ENCODE measurements around the gene ZSCAN30. TPM values are rescaled to one million over a fixed set of nuclear protein-coding genes. Genes with fewer than 3 reads are reported as not detected.

Gene ZSCAN30
- total and polyA plus RNA-seq, 2 donors (not counting 3 experiments of a cell fraction or from before 2014, with no cell fraction given) = 6.7 to 18.0 TPM

DNA sequence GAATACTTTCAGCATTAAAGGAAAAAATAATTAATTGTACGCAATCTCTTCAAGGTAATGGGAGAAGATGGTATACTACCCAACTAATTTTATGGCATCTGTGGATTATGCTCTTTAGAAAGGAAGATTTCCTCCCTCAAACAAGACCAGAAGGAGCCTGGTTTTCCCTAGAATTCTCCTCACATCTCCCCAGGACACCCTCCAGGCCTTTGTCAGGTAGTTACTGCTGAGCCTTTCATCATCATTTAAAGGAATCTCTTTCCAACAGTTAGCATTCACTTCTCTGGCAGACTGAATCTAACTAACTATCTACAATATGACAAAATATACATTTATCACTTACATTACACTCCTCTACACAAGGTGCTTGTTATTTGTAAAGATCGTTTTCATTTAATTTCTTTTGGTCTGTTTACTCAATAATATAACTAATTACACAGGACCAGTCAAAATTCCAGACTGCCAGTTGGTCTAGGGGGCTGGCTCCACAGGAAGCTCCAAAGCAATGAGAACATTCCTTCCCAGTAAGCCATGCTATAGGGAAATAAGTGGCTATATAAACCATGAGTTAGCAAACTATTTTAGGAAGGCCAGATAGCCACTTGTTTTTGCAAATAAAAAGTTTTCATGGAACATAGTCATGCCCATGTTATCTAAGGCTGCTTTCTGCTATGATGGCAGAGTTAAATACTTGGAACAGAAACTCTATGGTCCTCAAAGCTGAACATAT, 35.1 kb upstream of the ZSCAN30 start:
- CTCF ChIA-PET = interaction anchor here (0.7 to 0.9 kb wide), 2 partner anchors 9 to 30 kb away, joined by 3 to 4 read pairs; no protein-coding TSS in a partner anchor
- Histone ChIP-seq H3K36me3 (ENCODE audit: control insufficient read depth in 2 of 2, extremely low read depth in 1 of 2, insufficient read depth in 2 of 2, low read length in 2 of 2) (no peaks in the 10 kb centered on the region), H3K9ac (replicated peaks; ENCODE audit: extremely low read depth, insufficient read depth, low read length) (no peak overlapping the region), H3K9me1 (replicated peaks; ENCODE audit: control insufficient read depth, extremely low read depth, insufficient read depth, low read length) (no peaks in the 10 kb centered on the region), H3K4me3 (replicated peaks in 1 of 3; ENCODE audit: insufficient read depth in 1 of 3, low read depth in 1 of 3, low read length in 3 of 3) (no peak overlapping the region), H2AFZ (ENCODE audit: low read depth, low read length) (peak overlapping the region; percentile 48), H3K79me2 (ENCODE audit: control insufficient read depth, insufficient read depth, low read length) (no peaks in the 10 kb centered on the region), H3K4me1 (ENCODE audit: control insufficient read depth, extremely low read depth, insufficient read depth, low read length) (peaks cover 7% of the 10 kb centered on the region), H3K4me2 (ENCODE audit: insufficient read depth, low read length) (peak overlapping the region; percentile 18), H3K27me3 (ENCODE audit: control insufficient read depth in 2 of 2, insufficient read depth in 2 of 2, low read length in 2 of 2) (no peaks in the 10 kb centered on the region), H4K20me1 (replicated peaks; ENCODE audit: control insufficient read depth, extremely low read depth, insufficient read depth, low read length) (no peaks in the 10 kb centered on the region), H3K9me3 (replicated peaks; ENCODE audit: control insufficient read depth, insufficient read depth, low read length) (no peaks in the 10 kb centered on the region), H3K27ac (ENCODE audit: insufficient read depth, low read depth, low read length) (peak overlapping the region; percentile 7)
- no TSS peak for BruUV-seq (replicated peaks)
- FAIRE-seq (no peak), DNase-seq (ENCODE audit: low read depth, low spot score) (peak; percentile 50)
- POLR2A ChIA-PET = no interaction called here
- TF ChIP-seq FOS (IDR thresholded peaks at IDR 0.05; ENCODE audit: borderline replicate concordance, insufficient read depth, low read length) (peak; percentile 4), POLR2AphosphoS5 (IDR thresholded peaks at IDR 0.05; ENCODE audit: insufficient read depth, low read depth, low read length) (no peak), JUN (IDR thresholded peaks at IDR 0.05; ENCODE audit: borderline replicate concordance, insufficient read depth, insufficient read length, low read depth) (peak; percentile 3), MYC (IDR thresholded peaks at IDR 0.05; ENCODE audit: low read depth, low read length) (no peak), EZH2 (IDR thresholded peaks at IDR 0.05; ENCODE audit: borderline replicate concordance, low read depth, low read length, severe bottlenecking) (no peak), POLR2A (IDR thresholded peaks at IDR 0.05; ENCODE audit: low read depth, low read length) (no peak)
- intact Hi-C loops (cut with micrococcal nuclease) = no loop called here
- dilution Hi-C loops (cut with MboI; ENCODE audit: extremely low pct_ligation_motif_present, low sequenced_read_pairs) = no loop called here

All from endothelial cell of umbilical vein (primary cell).